ENCODE measurements around the gene ABHD14A.

Gene ABHD14A

GRCh38 chr3:51966016-51966415 lies 8.8 kb upstream of the ABHD14A start:
- TF ChIP-seq CTCF (IDR thresholded peaks at IDR 0.05; ENCODE audit: insufficient read depth, low read length, missing control alignments): no peak
- peak overlapping the region; percentile 80 for H3K4me3 ChIP-seq (ENCODE audit: low read depth, low read length)
- ChIA-PET CTCF (interaction anchor here (1.0 to 7.3 kb wide), 8 partner anchors 7 to 166 kb away, joined by 3 to 67 read pairs (median 5); partner anchors contain the start of genes ABHD14A, ABHD14B, GPR62 and RRP9), POLR2A (interaction anchor here (0.7 to 2.9 kb wide), 3 partner anchors 8 to 30 kb away, joined by 3 to 10 read pairs (median 5); partner anchors contain the start of genes ABHD14B, PARP3, RPL29 and RRP9)
- DNase-seq (ENCODE audit: low read depth, low spot score): no peak

DNA sequence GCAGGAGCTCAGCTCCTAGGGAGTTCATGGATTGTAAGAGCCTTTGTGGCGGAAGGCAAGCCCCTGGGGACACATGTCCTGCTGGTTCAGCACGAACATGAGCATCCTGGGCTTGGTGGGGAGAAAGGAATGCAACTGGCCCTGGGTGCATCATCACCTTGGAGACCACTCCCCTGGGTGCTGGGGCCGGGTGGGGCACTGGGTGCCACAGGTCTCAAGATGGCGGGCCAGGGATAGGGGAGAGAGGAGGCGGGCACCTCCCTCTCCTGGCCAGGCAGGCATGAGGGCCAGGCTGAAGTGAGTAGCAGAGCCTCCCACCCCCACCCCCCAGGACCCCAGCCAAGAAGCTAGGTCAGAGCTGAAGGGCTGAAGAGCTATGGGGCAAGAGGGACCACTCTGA lies 8.4 kb upstream of the ABHD14A start:
- DNase-seq (ENCODE audit: low read depth, low spot score): no peak
- TF ChIP-seq CTCF (IDR thresholded peaks at IDR 0.05; ENCODE audit: insufficient read depth, low read length, missing control alignments): no peak
- ChIA-PET POLR2A (interaction anchor here (2.9 kb wide), 1 partner anchor 25 kb away, joined by 10 read pairs; the partner anchor contains the start of genes PARP3 and RRP9), CTCF (interaction anchor here (1.3 to 1.6 kb wide), 3 partner anchors 18 to 25 kb away, joined by 3 to 6 read pairs (median 4); partner anchors contain the start of gene RRP9)
- peak overlapping the region; percentile 80 for H3K4me3 ChIP-seq (ENCODE audit: low read depth, low read length)

DNA sequence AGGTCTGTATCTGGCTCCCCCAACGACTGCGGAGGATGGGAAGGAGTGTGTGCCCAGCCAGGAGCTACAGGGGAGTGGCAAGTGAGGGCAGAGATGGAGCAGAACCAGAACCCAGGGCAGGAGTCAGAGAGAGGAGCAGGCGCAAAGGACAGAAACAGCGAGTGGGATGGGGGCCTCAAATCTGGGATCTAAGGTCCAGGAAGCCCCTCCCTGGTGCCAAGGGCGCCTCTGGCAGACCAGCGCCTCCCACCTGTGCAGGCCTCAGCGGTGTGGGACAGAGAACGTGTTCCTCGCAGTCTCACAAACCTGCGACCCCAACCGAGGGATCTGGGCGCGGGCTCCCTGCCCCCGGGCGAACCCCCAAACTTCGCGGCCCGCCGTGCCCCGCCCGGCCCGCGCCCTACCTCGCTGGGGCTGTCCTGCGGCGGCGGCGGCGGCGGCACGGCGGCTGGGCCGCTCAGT lies 7.9 kb upstream of the ABHD14A start:
- ChIA-PET CTCF (interaction anchor here (1.3 to 4.5 kb wide), 3 partner anchors 18 to 25 kb away, joined by 3 to 32 read pairs (median 6); partner anchors contain the start of genes PARP3 and RRP9), POLR2A (interaction anchor here (0.5 to 2.9 kb wide), 3 partner anchors 25 to 573 kb away, joined by 3 to 10 read pairs (median 4); partner anchors contain the start of genes PARP3, RPL29 and RRP9)
- DNase-seq (ENCODE audit: low read depth, low spot score): no peak
- no peak for TF ChIP-seq CTCF (IDR thresholded peaks at IDR 0.05; ENCODE audit: insufficient read depth, low read length, missing control alignments)
- H3K4me3 ChIP-seq (ENCODE audit: low read depth, low read length): peak overlapping the region; percentile 80

DNA sequence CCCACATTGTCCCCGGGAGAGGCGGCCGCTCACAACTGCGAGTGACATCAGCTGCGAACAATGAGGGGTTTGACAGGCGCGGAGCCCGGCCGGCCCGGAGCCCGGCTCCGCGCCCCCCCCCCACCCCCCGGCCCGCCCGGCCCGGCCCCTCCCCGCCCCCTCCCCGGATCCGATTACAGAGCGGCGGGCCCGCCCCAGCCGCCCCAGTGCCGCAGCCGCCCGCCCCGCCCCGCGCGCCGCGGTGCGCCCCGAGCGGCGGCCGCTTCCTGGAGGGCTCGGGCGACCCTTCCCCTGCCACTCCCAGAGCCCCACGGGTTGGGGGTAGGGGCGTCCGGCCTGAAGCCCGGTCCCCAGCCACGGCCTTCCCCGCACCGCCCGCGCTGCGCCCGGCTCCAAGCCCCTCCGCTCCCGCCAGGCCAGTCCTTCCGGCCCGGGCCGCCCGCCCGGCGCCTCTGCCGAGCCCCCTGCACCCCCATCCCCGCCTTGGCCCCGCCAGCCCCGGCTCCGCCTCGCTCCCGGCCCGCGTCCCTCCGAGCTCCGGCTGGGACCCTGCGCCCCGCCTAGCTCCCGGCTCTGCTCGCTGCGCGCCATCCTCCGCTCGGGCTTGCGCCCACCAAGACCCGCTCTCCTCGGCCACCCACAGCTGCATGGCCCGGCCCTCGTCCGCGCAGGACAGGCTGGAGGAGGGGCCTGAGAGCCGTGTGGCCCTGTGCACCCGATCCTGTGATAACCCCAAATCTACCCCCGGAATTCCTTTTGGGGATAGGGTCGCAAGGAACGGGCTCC lies 7.3 kb upstream of the ABHD14A start, which contains the start of gene PCBP4:
TSS of gene PCBP4 (minus strand) at position 71 of the 786 bp plus-strand sequence. CDS start 6,214 bp downstream, outside the sequence.
- ChIA-PET POLR2A (interaction anchor here (0.5 to 2.9 kb wide), 4 partner anchors 15 to 573 kb away, joined by 3 to 10 read pairs (median 4); partner anchors contain the start of genes ACY1, PARP3, RPL29 and RRP9), CTCF (interaction anchor here (1.3 to 4.5 kb wide), 5 partner anchors 13 to 31 kb away, joined by 3 to 32 read pairs (median 5); partner anchors contain the start of genes PARP3 and RRP9)
- H3K4me3 ChIP-seq (ENCODE audit: low read depth, low read length): peak within 1 kb of the TSS; percentile 80
- no peak for TF ChIP-seq CTCF (IDR thresholded peaks at IDR 0.05; ENCODE audit: insufficient read depth, low read length, missing control alignments)
- no peak for DNase-seq (ENCODE audit: low read depth, low spot score)

DNA sequence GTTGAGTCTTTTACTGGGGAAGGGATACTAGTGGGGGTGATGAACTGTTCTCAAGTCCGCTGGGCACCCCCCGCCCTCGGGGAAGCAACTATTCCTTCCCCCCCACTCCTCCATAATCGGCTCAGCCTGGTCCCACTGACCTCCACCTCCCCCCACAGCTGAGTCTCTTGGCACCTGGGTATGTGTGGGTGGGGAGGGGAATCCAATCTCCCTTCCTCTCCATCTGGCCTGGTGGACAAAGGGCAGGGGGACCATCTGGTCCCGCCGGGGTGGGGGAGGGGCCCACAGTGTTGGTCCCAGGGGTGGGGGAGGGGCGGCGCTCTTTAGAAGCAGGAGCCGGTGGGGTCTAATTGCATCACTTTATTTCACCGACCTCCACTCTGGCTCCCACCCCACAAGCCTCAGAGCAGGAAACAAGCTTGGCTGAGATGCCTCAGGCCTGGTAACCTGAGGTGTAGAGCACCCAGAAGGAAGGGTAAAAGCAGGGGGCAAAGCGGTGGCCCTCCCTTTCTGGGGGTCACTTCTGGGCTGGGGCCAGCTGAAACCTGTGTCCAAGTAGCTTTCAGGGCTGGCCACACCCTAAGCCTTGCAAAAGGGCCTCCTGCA lies 6.6 kb upstream of the ABHD14A start:
- H3K4me3 ChIP-seq (ENCODE audit: low read depth, low read length): peak overlapping the region; percentile 64
- ChIA-PET CTCF (interaction anchor here (1.2 to 4.5 kb wide), 6 partner anchors 8 to 30 kb away, joined by 3 to 32 read pairs (median 6); partner anchors contain the start of genes PARP3 and RRP9), POLR2A (interaction anchor here (2.9 kb wide), 1 partner anchor 27 kb away, joined by 10 read pairs; the partner anchor contains the start of genes PARP3 and RRP9)

More for the DNA sequence above, 6.6 kb upstream of the ABHD14A start:
- no peak for DNase-seq (ENCODE audit: low read depth, low spot score)
- no peak for TF ChIP-seq CTCF (IDR thresholded peaks at IDR 0.05; ENCODE audit: insufficient read depth, low read length, missing control alignments)
